Breast epithelium (tissue), 4 donors: ENCODE measurements around the gene EXOSC2. TPM values are rescaled to one million over a fixed set of nuclear protein-coding genes. Genes with fewer than 3 reads are reported as not detected.
"Not testable (repeated sequence)": the region's sequence is repeated elsewhere in the genome, so short reads cannot be mapped to it uniquely, and the experiment has no call there.

ENCODE experiments used
- DNase-seq, 2 donors: peaks; one replicate each; pipeline ENCODE4 v3.0.0-alpha.2; 2019; ENCODE audit warnings: low spot score in 2 of 2
- H3K27ac ChIP-seq, 2 donors: fragments of 200-600 bp; sonication (generic) in 1 of 2; one replicate each; pipeline ENCODE4 v1.5.1; 2016 to 2019; ENCODE audit warnings: mild to moderate bottlenecking in 1 of 2
- H3K27me3 ChIP-seq, 2 donors: fragments of 200-600 bp; sonication (generic) in 1 of 2; one replicate each; pipeline versions ENCODE4 v1.5.1 to v1.6.0; 2017 to 2019; ENCODE audit warnings: control low read depth in 1 of 2, mild to moderate bottlenecking in 1 of 2
- H3K36me3 ChIP-seq: fragments of 200-600 bp; one replicate; pipeline ENCODE4 v1.5.1; 2019
- H3K4me1 ChIP-seq, 2 donors: fragments of 200-600 bp; sonication (generic); one replicate each; pipeline ENCODE4 v1.5.1; 2016 to 2019; ENCODE audit warnings: control low read depth in 1 of 2
- H3K4me3 ChIP-seq, 3 donors: fragments of 200-600 bp; sonication (generic); 1 replicate in 2 of 3; 2 replicates in 1 of 3; pipeline ENCODE4 v1.5.1; 2016 to 2019; ENCODE audit warnings: mild to moderate bottlenecking in 3 of 3, moderate library complexity in 2 of 3
- H3K9me3 ChIP-seq, 2 donors: fragments of 200-600 bp; sonication (generic) in 1 of 2; one replicate each; pipeline ENCODE4 v1.5.1; 2016 to 2019; ENCODE audit warnings: control low read depth in 1 of 2
- CTCF ChIP-seq, 3 donors: fragments of 450-650 bp; IDR thresholded peaks; one replicate each; pipeline ENCODE4 v1.5.1; 2016 to 2017; ENCODE audit warnings: antibody characterized with exemption in 3 of 3, mild to moderate bottlenecking in 3 of 3, moderate library complexity in 3 of 3
- POLR2A ChIP-seq: fragments of 450-650 bp; IDR thresholded peaks from one replicate; pipeline ENCODE4 v1.6.1; 2016; ENCODE audit warnings: antibody characterized with exemption, mild to moderate bottlenecking, moderate library complexity
- POLR2AphosphoS5 ChIP-seq, 3 donors: sonication (generic); formaldehyde crosslinking; IDR thresholded peaks; one replicate each; pipeline ENCODE4 v1.6.1; 2017; ENCODE audit warnings: antibody characterized with exemption in 3 of 3
- intact Hi-C: fragments of 100-400 bp; cut with DNase I; formaldehyde crosslinking; loops from one replicate; pipeline ENCODE4 v1.15.1; 2023; ENCODE audit warnings: low total_unique reads
- total RNA-seq, 3 donors: library from RNA; depleted of rRNA; stranded (reverse); fragments of >200 nt; gene quantifications; one replicate each; pipeline ENCODE4 v1.1.0, GENCODE V29; 2016

EXOSC2 gene
- total RNA-seq, 3 donors from 2014 or later = 17.8 to 32.2 (median 30.2) TPM

- Histone ChIP-seq H3K27me3 (peaks cover 0 to 5% of the 10 kb centered on the region in 2 donors), H3K27ac (no peak overlapping the region), H3K4me1 (peaks cover 0 to 4% of the 10 kb centered on the region in 2 donors), H3K4me3 (peak overlapping the region; percentile 42 to 81 (median 56)), H3K36me3 (no peaks in the 10 kb centered on the region), H3K9me3 (peaks cover 0 to 5% of the 10 kb centered on the region in 2 donors)
- TF ChIP-seq CTCF (IDR thresholded peaks at IDR 0.05) (no peak), POLR2AphosphoS5 (IDR thresholded peaks at IDR 0.05) (peak in 1 of 3 donors; percentile 10)
- DNase-seq = peak; percentile 50 to 73
- intact Hi-C loops = no loop called here
These were observed 12.5 kb upstream of the EXOSC2 start for GRCh38 chr9:130680836-130681768.

- Histone ChIP-seq H3K27me3 (peaks cover 0 to 5% of the 10 kb centered on the region in 2 donors), H3K9me3 (peaks cover 0 to 5% of the 10 kb centered on the region in 2 donors), H3K27ac (no peak overlapping the region), H3K4me3 (peak overlapping the region; percentile 36 to 81 (median 56)), H3K4me1 (peaks cover 0 to 4% of the 10 kb centered on the region in 2 donors), H3K36me3 (no peaks in the 10 kb centered on the region)
- no peak for TF ChIP-seq POLR2A
- TF ChIP-seq POLR2AphosphoS5 (IDR thresholded peaks at IDR 0.05) = no peak
- TF ChIP-seq CTCF (IDR thresholded peaks at IDR 0.05) = no peak
- intact Hi-C loops = no loop called here
- no peak for DNase-seq
These were observed 11.7 kb upstream of the EXOSC2 start for GRCh38 chr9:130681769-130682420.

- peaks cover 0 to 5% of the 10 kb centered on the region in 2 donors for H3K9me3 ChIP-seq
- peak overlapping the region; percentile 36 to 81 (median 56) for H3K4me3 ChIP-seq
- H3K36me3 ChIP-seq = no peaks in the 10 kb centered on the region
- TF ChIP-seq CTCF (IDR thresholded peaks at IDR 0.05) (peak; percentile 53 to 84 (median 75)), POLR2AphosphoS5 (IDR thresholded peaks at IDR 0.05) (no peak)
- peak; percentile 65 to 86 for DNase-seq
- H3K4me1 ChIP-seq = peaks cover 0 to 4% of the 10 kb centered on the region in 2 donors
- intact Hi-C loops = no loop called here
- H3K27me3 ChIP-seq = peaks cover 0 to 5% of the 10 kb centered on the region in 2 donors
- H3K27ac ChIP-seq = no peak overlapping the region
These were observed 11.0 kb upstream of the EXOSC2 start for GRCh38 chr9:130682421-130683121.

- intact Hi-C loops = no loop called here
These were observed 8.5 kb upstream of the EXOSC2 start for GRCh38 chr9:130685104-130685503.

GRCh38 chr9:130685945-130686344 lies 7.6 kb upstream of the EXOSC2 start:
- DNase-seq, H3K27me3 ChIP-seq, H3K9me3 ChIP-seq, H3K36me3 ChIP-seq, H3K27ac ChIP-seq, H3K4me3 ChIP-seq, H3K4me1 ChIP-seq, intact Hi-C loops: not testable (repeated sequence)

More at GRCh38 chr9:130685104-130685503, 8.5 kb upstream of the EXOSC2 start:
- TF ChIP-seq POLR2AphosphoS5 (IDR thresholded peaks at IDR 0.05) (no peak), CTCF (IDR thresholded peaks at IDR 0.05) (no peak), POLR2A (no peak)
- DNase-seq = no peak
- H3K36me3 ChIP-seq = no peaks in the 10 kb centered on the region
- no peak overlapping the region for H3K27ac ChIP-seq
- H3K27me3 ChIP-seq = peaks cover 0 to 5% of the 10 kb centered on the region in 2 donors
- no peak overlapping the region for H3K4me3 ChIP-seq
- H3K4me1 ChIP-seq = peaks cover 0 to 4% of the 10 kb centered on the region in 2 donors
- H3K9me3 ChIP-seq = peaks cover 0 to 5% of the 10 kb centered on the region in 2 donors
